ENCODE measurements around the gene TRMT2A. TPM values are rescaled to one million over a fixed set of nuclear protein-coding genes. Genes with fewer than 3 reads are reported as not detected.

TRMT2A gene
- total RNA-seq, 1 donor: 45.3 TPM

DNA sequence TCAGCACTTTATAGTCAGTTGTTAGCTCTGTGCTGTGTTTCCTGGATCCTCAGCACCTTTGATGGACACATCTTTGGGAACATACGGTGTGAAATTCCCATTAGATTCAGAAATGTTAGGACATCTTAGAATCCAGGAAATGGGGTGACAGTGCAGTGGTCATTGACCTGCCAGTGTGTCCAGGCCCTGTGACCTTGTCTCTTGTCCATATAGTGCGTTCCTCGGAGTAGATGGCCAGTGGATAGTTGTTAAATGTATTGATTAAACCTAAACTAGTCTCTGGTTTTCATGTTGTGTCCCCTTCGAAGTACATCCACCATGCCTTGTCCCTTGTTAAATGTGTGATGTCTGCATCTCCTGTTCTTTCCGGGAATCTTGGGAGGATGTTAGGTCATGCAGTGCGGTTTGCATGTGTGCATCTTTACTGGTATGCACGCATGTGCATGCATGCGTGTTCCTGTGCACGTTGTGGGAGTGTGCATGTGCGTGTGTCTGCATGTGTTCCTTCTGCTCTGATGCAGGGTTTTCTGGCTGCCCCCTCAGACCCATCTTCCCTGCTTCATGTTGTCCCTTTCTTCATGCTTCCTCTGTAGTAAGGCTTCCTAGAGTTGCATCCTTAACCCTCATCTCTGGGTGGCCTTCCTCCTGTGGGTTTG, 33.0 kb downstream of the TRMT2A start:
- TF ChIP-seq, protein P1, sequence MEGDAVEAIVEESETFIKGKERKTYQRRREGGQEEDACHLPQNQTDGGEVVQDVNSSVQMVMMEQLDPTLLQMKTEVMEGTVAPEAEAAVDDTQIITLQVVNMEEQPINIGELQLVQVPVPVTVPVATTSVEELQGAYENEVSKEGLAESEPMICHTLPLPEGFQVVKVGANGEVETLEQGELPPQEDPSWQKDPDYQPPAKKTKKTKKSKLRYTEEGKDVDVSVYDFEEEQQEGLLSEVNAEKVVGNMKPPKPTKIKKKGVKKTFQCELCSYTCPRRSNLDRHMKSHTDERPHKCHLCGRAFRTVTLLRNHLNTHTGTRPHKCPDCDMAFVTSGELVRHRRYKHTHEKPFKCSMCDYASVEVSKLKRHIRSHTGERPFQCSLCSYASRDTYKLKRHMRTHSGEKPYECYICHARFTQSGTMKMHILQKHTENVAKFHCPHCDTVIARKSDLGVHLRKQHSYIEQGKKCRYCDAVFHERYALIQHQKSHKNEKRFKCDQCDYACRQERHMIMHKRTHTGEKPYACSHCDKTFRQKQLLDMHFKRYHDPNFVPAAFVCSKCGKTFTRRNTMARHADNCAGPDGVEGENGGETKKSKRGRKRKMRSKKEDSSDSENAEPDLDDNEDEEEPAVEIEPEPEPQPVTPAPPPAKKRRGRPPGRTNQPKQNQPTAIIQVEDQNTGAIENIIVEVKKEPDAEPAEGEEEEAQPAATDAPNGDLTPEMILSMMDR (IDR thresholded peaks at IDR 0.05; ENCODE audit: insufficient read depth, low read depth, low read length): no peak
- no peak overlapping the region for H3K4me3 ChIP-seq (ENCODE audit: low read depth, low read length)
- no peak for DNase-seq (ENCODE audit: low read depth)

DNA sequence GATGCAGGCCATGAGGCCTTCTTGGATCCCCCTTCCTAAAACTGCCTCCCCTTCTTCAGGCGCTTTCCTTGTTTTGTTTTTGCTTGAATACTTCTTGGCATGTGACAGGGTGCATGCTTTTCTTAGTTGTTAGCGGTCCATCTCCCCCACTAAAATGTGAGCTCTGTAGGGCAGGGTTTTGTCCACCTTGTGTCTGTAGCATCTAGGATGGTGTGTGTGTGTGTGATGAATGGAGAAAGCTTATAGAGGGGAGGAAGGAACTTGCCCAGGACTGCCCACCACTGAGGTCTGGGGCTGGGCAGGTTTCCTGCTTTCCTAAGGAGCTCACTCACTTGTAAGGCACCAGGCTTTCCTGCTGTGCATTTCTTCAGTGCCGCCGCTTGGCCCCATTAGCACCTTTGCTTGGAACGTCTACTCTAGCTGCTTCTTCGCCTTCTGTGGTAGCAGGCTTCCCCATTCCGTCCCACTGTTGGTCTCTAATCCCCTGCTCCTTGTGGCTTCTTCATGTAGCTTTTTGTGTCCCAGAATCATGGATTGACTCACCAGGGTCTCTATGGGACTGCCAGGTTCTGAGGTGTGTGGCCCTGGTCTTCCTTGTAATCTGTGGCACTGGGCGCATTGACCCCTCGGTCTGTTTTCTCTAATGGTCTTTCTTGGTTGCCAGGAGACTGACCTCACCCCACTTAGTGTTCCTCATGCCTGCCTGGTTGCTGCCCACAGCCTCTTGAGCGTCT, 33.7 kb downstream of the TRMT2A start:
- TF ChIP-seq, protein P1 (IDR thresholded peaks at IDR 0.05; ENCODE audit: insufficient read depth, low read depth, low read length): no peak
- DNase-seq (ENCODE audit: low read depth): no peak
- no peak overlapping the region for H3K4me3 ChIP-seq (ENCODE audit: low read depth, low read length)

DNA sequence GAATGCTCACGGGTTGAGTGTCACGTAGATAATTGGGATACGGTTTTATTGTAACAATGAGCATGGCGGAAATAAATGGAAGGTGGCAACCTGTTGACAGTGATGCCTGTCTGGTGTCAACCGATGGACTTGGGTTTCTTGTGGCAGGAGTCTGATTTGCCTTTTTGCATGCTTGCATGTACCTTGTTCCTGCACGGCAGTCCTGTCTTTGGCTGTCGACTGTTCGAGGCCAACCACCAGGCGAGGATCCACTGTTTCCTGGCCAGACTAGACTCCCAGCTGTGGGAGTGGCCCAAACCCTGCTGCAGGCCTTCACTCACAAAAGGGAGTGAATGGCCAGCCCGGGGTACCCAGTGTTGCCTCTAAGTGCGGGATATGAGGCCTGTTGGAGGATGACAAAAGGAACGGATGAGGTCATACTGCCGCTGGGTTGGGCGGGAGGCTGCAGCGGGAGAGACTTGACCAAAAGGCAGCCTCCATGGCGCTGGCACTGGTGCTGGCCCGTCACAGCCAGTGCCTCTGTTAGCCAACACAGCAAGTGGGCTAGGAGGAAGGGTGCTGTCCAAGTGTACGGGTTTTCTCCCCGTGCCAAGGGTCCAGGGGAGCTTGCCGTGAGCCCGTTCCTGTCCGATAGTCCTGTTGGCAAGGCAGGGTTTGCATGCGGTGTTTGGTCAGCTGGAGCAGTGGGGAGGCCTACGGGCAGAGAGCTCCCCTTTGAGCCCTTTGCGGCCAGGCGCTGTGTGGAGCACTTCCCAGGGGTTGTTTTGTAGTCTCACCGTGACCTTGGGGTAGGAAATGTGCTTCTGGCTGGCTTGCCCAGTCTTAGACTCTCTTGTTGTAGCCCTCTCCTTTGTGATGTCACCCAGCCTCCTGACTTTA, 36.0 kb downstream of the TRMT2A start:
- TF ChIP-seq, protein P1 (IDR thresholded peaks at IDR 0.05; ENCODE audit: insufficient read depth, low read depth, low read length): no peak
- DNase-seq (ENCODE audit: low read depth): peak; percentile 57

DNA sequence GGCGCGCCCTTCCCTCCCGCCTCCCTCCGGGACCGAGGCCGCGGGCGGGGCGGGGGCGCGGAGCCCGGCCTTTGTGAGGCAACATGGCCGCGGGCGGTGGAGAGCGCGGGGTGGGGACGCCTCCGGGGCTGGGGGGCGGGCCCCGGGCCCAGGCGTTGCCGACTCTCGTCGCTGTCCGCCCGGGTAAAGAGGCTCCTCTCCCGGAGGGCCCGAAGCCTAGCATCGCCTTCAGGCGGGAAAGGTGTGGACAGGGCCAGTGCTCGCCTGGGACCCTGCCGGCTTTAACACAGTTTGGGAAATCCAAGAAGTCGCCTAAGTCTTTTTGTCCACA, 36.6 kb downstream of the TRMT2A start:
- peak; percentile 55 for DNase-seq (ENCODE audit: low read depth)
- peak overlapping the region; percentile 89 for H3K4me3 ChIP-seq (ENCODE audit: low read depth, low read length)
- TF ChIP-seq, protein P1 (IDR thresholded peaks at IDR 0.05; ENCODE audit: insufficient read depth, low read depth, low read length): no peak

More for the DNA sequence above, 36.0 kb downstream of the TRMT2A start:
- H3K4me3 ChIP-seq (ENCODE audit: low read depth, low read length): peak overlapping the region; percentile 89

DNA sequence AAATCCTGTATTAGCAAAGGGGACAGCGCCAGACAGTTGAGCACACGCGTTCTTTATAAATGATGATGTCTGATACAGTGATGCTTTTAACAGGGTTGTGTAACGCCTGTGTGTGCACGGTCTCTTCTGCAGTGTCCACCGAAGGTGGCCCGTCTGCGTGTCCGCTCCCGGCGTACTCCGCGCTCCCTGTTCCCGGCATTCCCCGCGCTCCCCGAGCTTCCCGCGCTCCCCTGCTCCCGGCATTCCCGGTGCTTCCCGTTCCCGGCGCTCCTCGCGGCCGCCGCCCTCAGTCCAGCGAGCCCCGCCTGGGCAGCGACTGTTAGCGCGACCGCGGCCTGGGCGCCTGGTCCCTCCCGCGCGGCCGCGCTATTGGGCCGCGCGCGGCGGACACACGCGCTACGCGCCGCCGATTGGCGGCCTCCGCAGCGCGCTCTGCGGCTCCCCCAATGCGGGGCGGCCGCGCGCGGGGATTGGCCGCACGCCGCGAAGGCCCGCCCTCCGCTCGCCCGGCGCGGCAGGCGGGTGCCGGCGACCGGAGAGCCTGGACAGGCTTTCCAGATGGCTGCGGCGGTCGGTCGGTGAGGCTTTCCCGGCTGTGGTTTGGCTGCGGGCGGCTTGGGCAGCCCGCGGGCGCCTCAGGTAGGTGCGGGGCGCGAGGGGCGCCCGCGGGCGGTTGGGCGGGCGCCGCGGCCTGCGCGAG, 37.1 kb downstream of the TRMT2A start, which contains the start of gene DGCR8:
Gene DGCR8 (plus strand): TSS at position 497 of the 700 bp plus-strand sequence. CDS start 5,723 bp downstream, outside the sequence.
- TF ChIP-seq, protein P1 (IDR thresholded peaks at IDR 0.05; ENCODE audit: insufficient read depth, low read depth, low read length): no peak
- H3K4me3 ChIP-seq (ENCODE audit: low read depth, low read length): peak within 1 kb of the TSS; percentile 89
- DNase-seq (ENCODE audit: low read depth): peak; percentile 94

DNA sequence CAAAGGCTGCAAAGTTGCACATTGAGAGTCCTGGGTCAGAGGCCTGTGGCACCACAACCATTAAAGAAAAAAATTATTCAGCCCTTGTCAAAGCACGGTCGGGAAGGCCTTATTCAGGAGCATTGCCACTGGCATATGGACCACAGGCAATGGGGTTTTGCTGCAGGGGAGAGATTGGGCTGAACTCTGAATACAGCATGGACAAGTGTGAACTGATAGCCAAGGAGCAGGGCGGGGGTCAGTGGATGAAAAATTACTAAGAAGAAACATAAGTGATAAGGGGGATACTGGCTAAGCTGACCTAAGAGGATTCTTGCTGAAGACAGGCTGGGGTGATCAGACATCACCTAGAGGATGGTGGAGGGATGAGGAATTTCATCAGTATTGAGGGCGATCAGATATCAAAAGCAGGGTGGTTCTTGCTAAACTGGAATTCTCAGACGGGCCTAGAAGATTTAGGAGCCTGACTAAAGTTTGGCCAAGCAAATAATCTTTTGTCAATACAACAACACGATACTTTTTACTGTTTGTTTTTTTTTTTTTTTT, 40.3 kb downstream of the TRMT2A start:
- no peak overlapping the region for H3K4me3 ChIP-seq (ENCODE audit: low read depth, low read length)
- no peak for DNase-seq (ENCODE audit: low read depth)
- TF ChIP-seq, protein P1 (IDR thresholded peaks at IDR 0.05; ENCODE audit: insufficient read depth, low read depth, low read length): no peak
